Measurements from ENCODE around the gene RNU1-4.
"Not testable (repeated sequence)": the region's sequence is repeated elsewhere in the genome, so short reads cannot be mapped to it uniquely, and the experiment has no call there.

Gene RNU1-4

GRCh38 chr1:16727190-16728111, 12.9 kb upstream of the RNU1-4 start:
- in situ Hi-C loops (cut with HindIII; ENCODE audit: low sequenced_read_pairs) = no loop called here

GRCh38 chr1:16728243-16728949, 11.9 kb upstream of the RNU1-4 start:
- in situ Hi-C loops (cut with HindIII; ENCODE audit: low sequenced_read_pairs) = not testable (repeated sequence)

DNA sequence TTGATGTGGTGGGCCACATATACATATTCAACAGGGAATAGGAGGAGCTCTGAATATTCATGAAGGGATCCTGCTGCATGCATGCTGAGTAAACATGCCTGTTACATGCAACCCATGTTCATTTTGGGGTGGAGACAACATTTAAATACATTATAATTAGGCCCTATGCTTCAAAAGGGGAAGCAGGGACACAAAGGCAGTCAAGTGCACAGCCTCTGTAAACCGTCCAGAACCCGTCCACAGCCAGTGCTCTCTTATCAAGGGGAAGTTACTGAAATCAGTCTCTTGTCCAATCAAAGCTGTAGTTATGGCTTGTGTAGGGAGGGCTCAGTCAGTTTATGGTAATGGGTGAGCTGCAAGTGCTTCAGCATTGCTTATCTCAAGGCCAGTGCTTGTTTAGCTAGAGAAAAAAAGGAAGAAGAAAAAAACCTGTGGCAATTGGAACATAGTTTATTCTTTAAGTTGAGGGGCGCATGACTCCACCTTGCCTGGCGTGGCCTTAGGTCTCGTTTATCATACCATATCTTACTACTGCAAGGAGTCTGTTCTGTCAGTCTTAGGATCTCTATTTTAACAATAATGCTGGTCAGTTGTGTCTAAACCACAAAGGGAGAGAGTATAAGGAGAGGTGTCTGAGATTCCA, 7.9 kb upstream of the RNU1-4 start:
- in situ Hi-C loops (cut with HindIII; ENCODE audit: low sequenced_read_pairs) = not testable (repeated sequence)

- in situ Hi-C loops (cut with HindIII; ENCODE audit: low sequenced_read_pairs) = not testable (repeated sequence)
These were observed 914 bp downstream of the RNU1-4 start for GRCh38 chr1:16741230-16741629.

DNA sequence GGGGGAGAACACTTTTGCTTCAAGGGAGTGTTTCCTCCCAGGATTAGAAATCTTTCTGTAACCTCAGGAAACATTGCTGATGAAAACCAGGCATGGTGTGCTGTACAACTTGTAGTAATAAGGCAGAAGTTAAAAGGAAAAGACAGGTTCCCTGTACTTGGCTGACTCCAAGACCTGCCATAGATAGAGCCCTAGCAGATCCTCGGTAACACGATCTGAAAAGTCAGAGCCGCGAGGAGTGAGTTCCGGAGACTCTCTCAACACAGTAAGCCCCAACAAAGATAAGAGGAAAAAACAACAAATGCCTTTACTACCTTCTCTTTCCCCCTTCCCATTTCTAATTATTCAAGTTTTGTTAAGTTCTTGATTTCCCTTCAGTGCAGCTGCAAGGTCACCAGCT, 7.3 kb downstream of the RNU1-4 start:
- in situ Hi-C loops (cut with HindIII; ENCODE audit: low sequenced_read_pairs) = not testable (repeated sequence)

DNA sequence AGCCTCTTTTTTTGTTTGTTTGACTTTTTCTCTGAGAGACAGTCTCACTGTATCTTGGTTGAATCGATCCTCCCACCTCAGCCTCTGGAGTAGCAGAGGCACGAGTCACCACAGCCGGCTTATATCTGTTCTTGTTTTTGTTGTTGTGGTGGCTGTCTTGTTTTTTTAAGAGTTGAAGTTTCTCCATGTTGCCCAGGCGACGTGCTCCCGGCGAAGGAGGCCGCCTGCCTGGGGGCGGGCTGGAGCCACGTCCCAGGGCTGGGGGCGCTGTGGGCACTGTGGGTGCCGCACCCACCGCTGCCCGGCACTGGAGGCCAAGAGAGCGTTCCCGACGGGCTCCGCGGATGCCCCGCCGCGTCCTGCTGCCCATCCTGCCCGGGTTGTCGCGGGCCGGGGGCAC, 8.4 kb downstream of the RNU1-4 start:
- in situ Hi-C loops (cut with HindIII; ENCODE audit: low sequenced_read_pairs) = not testable (repeated sequence)

GRCh38 chr1:16749910-16750888, 9.9 kb downstream of the RNU1-4 start:
- in situ Hi-C loops (cut with HindIII; ENCODE audit: low sequenced_read_pairs) = not testable (repeated sequence)

GRCh38 chr1:16752770-16753169, 12.5 kb downstream of the RNU1-4 start:
- in situ Hi-C loops (cut with HindIII; ENCODE audit: low sequenced_read_pairs) = not testable (repeated sequence)

GRCh38 chr1:16755385-16755784, 15.1 kb downstream of the RNU1-4 start:
- in situ Hi-C loops (cut with HindIII; ENCODE audit: low sequenced_read_pairs) = not testable (repeated sequence)

GRCh38 chr1:16755932-16756331, 15.6 kb downstream of the RNU1-4 start:
- in situ Hi-C loops (cut with HindIII; ENCODE audit: low sequenced_read_pairs) = not testable (repeated sequence)

DNA sequence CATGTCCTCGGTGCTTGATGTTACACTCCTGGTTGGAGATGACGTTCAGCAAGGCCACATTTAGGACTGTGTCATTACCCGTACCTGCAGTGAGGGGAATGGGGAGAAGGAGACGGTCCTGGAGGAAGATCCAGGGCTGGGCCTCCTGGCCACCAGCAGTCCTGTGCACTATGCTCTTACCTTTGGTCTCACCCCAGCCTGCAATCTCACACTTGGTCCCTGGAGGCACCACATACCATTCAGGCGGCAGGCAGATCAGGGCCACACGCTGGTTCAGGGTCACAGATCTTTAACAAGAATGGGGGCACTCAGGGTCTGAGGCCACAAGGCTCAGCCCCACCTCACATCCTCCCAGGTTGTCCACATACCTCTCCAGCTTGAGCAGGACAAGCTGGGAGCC, 17.3 kb downstream of the RNU1-4 start:
- in situ Hi-C loops (cut with HindIII; ENCODE audit: low sequenced_read_pairs) = not testable (repeated sequence)

GRCh38 chr1:16758060-16758459, 17.7 kb downstream of the RNU1-4 start:
- in situ Hi-C loops (cut with HindIII; ENCODE audit: low sequenced_read_pairs) = not testable (repeated sequence)

DNA sequence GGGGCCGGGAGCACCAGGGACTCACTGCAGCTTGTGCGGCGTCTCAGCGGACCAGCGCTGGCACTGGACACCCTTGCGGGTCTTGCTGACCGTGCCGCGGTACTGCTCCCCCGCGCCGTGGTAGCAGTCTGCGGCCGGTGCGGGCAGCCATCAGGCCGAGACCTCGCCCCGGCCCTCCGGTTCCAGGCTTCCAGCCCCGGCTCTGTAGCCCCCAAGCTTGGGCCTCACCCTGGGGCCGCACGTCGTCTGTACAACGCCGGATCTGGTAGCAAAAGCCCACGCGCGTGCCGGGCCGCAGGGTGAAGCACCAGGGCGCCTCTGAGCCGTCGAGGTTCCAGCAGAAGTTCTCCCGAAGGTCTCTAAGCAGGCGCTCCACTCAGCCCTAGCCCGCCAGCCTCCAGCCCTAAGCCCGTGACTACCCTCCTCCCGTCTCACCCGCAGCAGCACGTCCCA, 18.8 kb downstream of the RNU1-4 start:
- in situ Hi-C loops (cut with HindIII; ENCODE audit: low sequenced_read_pairs) = not testable (repeated sequence)

DNA sequence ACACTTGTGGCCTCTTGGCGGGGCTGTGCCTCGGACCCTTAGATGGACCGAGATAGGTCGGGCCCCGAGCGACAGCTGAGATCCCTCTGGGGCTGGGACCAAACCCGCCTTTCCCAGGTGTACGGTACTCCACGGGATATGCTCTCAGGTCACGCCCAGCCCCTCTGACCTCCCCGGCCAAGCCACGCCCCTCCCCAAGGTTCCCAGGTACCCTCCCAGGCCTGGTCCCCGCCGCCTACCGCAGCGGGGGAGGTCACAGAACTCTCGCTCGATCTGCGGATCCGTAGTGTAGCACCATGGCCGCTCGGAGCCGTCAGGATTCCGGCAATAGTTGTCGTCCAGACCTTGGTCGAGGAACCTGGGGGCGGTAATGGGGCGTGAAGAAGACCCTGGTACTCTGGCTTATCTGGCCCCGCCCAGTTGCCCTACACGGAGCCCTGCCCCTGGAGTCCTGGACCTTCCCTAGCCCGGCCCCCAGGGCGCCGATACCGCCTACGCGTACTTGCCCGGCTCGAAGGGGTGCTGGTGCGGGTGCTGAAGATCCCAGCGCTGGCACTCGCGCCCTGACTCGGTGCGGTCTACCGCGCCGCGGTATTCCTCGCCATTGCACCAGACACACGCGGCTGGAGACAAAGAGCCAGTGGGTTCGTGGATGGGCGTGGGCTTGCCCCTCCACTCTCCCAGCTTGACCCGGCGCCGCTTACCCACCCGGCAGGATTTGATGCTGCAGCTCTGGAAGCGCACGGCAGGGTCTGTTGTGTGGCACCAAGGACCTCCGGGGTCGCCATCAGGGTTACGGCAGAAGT, 19.5 kb downstream of the RNU1-4 start:
- in situ Hi-C loops (cut with HindIII; ENCODE audit: low sequenced_read_pairs) = not testable (repeated sequence)

DNA sequence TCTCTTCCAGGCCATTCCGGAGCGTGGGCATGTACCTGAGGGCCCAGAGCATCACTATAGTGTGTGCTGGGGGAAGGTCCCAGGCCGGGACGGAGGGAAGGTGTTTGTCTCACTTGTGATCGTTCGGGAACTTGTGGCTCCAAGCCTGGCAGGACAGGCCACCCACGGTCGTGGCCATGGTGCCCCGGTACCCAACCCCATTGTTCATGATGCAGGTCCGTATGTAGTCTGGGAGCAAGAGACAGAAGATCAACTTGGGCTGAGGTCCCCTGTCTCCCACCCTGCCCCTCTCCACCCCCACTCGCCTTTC, 20.1 kb downstream of the RNU1-4 start:
- in situ Hi-C loops (cut with HindIII; ENCODE audit: low sequenced_read_pairs) = not testable (repeated sequence)

DNA sequence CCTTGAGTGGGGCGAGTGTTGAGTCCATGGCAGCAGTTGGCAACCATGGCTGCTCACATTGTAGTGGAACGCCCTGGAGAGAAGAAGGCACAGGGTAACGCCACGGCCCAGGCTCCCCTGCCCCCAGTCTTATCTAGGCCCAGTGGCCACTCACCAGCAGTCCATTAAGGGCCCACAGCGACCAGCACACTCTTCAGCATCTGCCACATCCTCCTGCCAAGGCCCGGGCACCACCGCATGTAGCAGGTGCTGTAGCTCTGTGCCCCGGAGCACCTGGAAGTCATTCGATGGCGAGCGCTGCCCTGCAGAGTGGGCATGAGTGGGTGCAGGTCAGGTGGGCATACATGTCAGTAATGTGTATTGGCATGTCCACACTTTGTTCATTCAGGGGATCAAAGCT, 20.5 kb downstream of the RNU1-4 start:
- in situ Hi-C loops (cut with HindIII; ENCODE audit: low sequenced_read_pairs) = not testable (repeated sequence)

DNA sequence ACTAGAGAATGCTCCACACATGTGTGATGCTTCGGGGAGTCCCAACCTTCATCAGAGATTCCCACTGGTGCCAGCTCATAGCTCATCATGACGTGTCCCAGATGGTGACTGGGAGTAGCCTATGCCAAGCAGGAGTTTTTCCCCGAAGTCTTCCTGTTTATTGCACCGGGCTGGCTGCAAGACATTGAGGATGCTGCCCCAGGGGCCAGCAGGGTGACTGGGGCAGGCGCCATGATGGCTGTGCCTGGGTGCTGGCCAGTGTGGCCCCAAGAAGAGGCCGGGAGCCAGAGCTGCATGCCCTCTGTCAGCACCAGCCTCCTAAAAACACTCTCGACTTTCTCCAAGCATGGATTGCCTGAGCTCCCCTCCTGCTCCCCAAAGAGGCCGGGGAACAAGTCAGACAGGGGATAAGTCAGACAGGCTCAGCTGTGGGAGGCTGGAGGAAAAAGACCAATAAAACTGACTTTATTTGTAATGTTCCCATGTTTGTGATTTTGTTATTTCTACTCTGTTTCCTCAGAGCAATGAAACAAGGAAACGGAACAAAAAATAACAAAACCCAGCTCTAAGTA, 24.0 kb downstream of the RNU1-4 start:
- in situ Hi-C loops (cut with HindIII; ENCODE audit: low sequenced_read_pairs) = not testable (repeated sequence)

- in situ Hi-C loops (cut with HindIII; ENCODE audit: low sequenced_read_pairs) = not testable (repeated sequence)
These were observed 24.7 kb downstream of the RNU1-4 start for GRCh38 chr1:16764820-16765655.
